WTC11 (cell line): ENCODE data around the gene DNAH14. TPM values are rescaled to one million over a fixed set of nuclear protein-coding genes. Genes with fewer than 3 reads are reported as not detected.

Source experiments
- ATAC-seq: fragments of 200-7000 bp; cut with Tn5 transposase; 2 replicates; pipeline ENCODE4 v1.10.0; 2021; ENCODE audit warnings: mild to moderate bottlenecking, moderate library complexity
- CTCF ChIA-PET: fragments of 300-600 bp; sonication (Branson Sonifier 250); formaldehyde crosslinking; loops from one replicate; lab custom pipeline; 2021; ENCODE audit warnings: antibody characterized with exemption; lab: Charles Lee
- POLR2A ChIA-PET: fragments of 350-600 bp; sonication (Branson Sonifier 250); formaldehyde crosslinking; loops from one replicate; lab custom pipeline; 2021; ENCODE audit warnings: antibody characterized with exemption; lab: Charles Lee
- DNase-seq: peaks from one replicate; pipeline ENCODE4 v3.0.0; 2021; ENCODE audit warnings: low spot score
- H3K27ac Mint-ChIP-seq: 2 replicates; pipeline ENCODE4 v1.8.0; 2021; ENCODE audit warnings: mixed read lengths
- H3K27me3 Mint-ChIP-seq: 2 replicates; pipeline ENCODE4 v1.8.0; 2021; ENCODE audit warnings: low read depth, mild to moderate bottlenecking, moderate library complexity, mixed read lengths
- H3K36me3 Mint-ChIP-seq: 2 replicates; pipeline ENCODE4 v1.8.0; 2021; ENCODE audit warnings: mixed read lengths
- H3K4me1 Mint-ChIP-seq: 2 replicates; pipeline ENCODE4 v1.8.0; 2022; ENCODE audit warnings: mixed read lengths
- H3K4me3 Mint-ChIP-seq: 2 replicates; pipeline ENCODE4 v1.8.0; 2021; ENCODE audit warnings: mild to moderate bottlenecking, moderate library complexity, mixed read lengths
- H3K9me3 Mint-ChIP-seq: 2 replicates; pipeline ENCODE4 v1.8.0; 2021; ENCODE audit warnings: mixed read lengths
- CBFB ChIP-seq: sonication (generic); formaldehyde crosslinking; IDR thresholded peaks from 2 replicates; pipeline ENCODE4 v1.8.1; 2022; ENCODE audit warnings: mild to moderate bottlenecking, low read depth, missing genetic modification reagents
- IRF2 ChIP-seq: sonication (generic); formaldehyde crosslinking; IDR thresholded peaks from 2 replicates; pipeline ENCODE4 v1.8.0; 2022; ENCODE audit warnings: low read depth, missing genetic modification reagents, borderline replicate concordance
- MXD4 ChIP-seq: fragments of 250-450 bp; sonication (Bioruptor Pico); IDR thresholded peaks from 2 replicates; pipeline ENCODE4 v1.8.0; 2021; ENCODE audit warnings: mild to moderate bottlenecking, moderate library complexity, borderline replicate concordance
- NFYB ChIP-seq: sonication (generic); formaldehyde crosslinking; conservative IDR thresholded peaks from 2 replicates; pipeline ENCODE4 v1.8.0; 2022; ENCODE audit warnings: low read depth, missing genetic modification reagents
- OVOL2 ChIP-seq: fragments of 250-450 bp; sonication (Bioruptor Pico); IDR thresholded peaks from 2 replicates; pipeline ENCODE4 v1.9.0; 2021; ENCODE audit warnings: mild to moderate bottlenecking, borderline replicate concordance
- SMAD3 ChIP-seq: sonication (generic); formaldehyde crosslinking; IDR thresholded peaks from 2 replicates; pipeline ENCODE4 v1.8.0; 2022; ENCODE audit warnings: missing genetic modification reagents, mild to moderate bottlenecking, borderline replicate concordance
- SMAD4 ChIP-seq: sonication (generic); formaldehyde crosslinking; IDR thresholded peaks from 2 replicates; pipeline ENCODE4 v1.8.0; 2022; ENCODE audit warnings: mild to moderate bottlenecking, missing genetic modification reagents
- ZNF416 ChIP-seq: fragments of 250-450 bp; sonication (Bioruptor Pico); IDR thresholded peaks from 2 replicates; pipeline ENCODE4 v1.9.0; 2021; ENCODE audit warnings: mild to moderate bottlenecking, inconsistent platforms
- total RNA-seq: library from RNA; stranded (reverse); gene quantifications from 3 replicates; pipeline ENCODE4 v1.2.3, GENCODE V29; 2021
- TF ChIP-seq, protein P1 (sequence below): sonication (generic); formaldehyde crosslinking; IDR thresholded peaks from 2 replicates; pipeline ENCODE4 v1.8.1; 2022; ENCODE audit warnings: low read depth, missing genetic modification reagents, borderline replicate concordance
- TF ChIP-seq, protein P2 (sequence below): fragments of 250-450 bp; sonication (Bioruptor Pico); IDR thresholded peaks from 2 replicates; pipeline ENCODE4 v1.8.0; 2021; ENCODE audit warnings: mild to moderate bottlenecking
- TF ChIP-seq, protein P3 (sequence below): fragments of 250-450 bp; sonication (Bioruptor Pico); IDR thresholded peaks from 2 replicates; pipeline ENCODE4 v1.9.0; 2021; ENCODE audit warnings: mild to moderate bottlenecking
- TF ChIP-seq, protein P4 (sequence below): fragments of 250-450 bp; sonication (Bioruptor Pico); IDR thresholded peaks from 2 replicates; pipeline ENCODE4 v1.9.0; 2021; ENCODE audit warnings: mild to moderate bottlenecking, borderline replicate concordance
- TF ChIP-seq, protein P5 (sequence below): sonication (generic); formaldehyde crosslinking; IDR thresholded peaks from 2 replicates; pipeline ENCODE4 v1.8.0; 2022; ENCODE audit warnings: mild to moderate bottlenecking, missing genetic modification reagents
- TF ChIP-seq, protein P6 (sequence below): sonication (generic); formaldehyde crosslinking; IDR thresholded peaks from 2 replicates; pipeline ENCODE4 v1.8.0; 2023; ENCODE audit warnings: missing genetic modification reagents, mild to moderate bottlenecking, borderline replicate concordance
- TF ChIP-seq, protein P7 (sequence below): fragments of 250-450 bp; sonication (Bioruptor Pico); conservative IDR thresholded peaks from 2 replicates; pipeline ENCODE4 v1.9.0; 2021; ENCODE audit warnings: mild to moderate bottlenecking
- TF ChIP-seq, protein P8 (sequence below): fragments of 250-450 bp; sonication (Bioruptor Pico); IDR thresholded peaks from 2 replicates; pipeline ENCODE4 v1.9.0; 2021; ENCODE audit warnings: moderate library complexity, mild to moderate bottlenecking, inconsistent platforms, borderline replicate concordance
- TF ChIP-seq, protein P9 (sequence below): sonication (generic); formaldehyde crosslinking; IDR thresholded peaks from 2 replicates; pipeline ENCODE4 v1.8.1; 2022; ENCODE audit warnings: low read depth, mild to moderate bottlenecking, moderate library complexity, missing genetic modification reagents, borderline replicate concordance

DNAH14 gene
- total RNA-seq, 1 experiment from 2014 or later: 34.1 TPM

DNA sequence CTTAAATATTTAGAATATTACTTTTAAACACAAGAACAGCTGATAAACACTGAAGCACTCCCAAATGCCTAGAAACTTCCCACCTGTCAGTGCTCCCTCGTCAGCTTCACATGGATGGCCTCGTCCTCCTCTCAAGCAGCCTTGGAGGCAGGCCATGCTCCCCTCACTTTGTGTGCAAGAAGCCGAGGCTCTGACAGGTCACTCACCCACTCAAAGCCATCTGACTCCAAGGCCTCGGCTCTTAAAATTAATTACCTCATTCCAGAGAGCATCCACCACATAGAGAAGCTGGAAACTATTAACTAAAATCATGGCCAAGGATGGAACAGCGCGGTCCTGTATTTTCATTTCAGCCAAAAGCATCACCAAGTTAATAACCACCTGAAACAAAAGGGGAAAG is 480.6 kb downstream of the DNAH14 start (continued):
- TF ChIP-seq, protein P1, sequence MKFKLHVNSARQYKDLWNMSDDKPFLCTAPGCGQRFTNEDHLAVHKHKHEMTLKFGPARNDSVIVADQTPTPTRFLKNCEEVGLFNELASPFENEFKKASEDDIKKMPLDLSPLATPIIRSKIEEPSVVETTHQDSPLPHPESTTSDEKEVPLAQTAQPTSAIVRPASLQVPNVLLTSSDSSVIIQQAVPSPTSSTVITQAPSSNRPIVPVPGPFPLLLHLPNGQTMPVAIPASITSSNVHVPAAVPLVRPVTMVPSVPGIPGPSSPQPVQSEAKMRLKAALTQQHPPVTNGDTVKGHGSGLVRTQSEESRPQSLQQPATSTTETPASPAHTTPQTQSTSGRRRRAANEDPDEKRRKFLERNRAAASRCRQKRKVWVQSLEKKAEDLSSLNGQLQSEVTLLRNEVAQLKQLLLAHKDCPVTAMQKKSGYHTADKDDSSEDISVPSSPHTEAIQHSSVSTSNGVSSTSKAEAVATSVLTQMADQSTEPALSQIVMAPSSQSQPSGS (CRISPR knock-in tag): no peak
- no peak for TF ChIP-seq SMAD3 (CRISPR knock-in tag)
- TF ChIP-seq, protein P2, sequence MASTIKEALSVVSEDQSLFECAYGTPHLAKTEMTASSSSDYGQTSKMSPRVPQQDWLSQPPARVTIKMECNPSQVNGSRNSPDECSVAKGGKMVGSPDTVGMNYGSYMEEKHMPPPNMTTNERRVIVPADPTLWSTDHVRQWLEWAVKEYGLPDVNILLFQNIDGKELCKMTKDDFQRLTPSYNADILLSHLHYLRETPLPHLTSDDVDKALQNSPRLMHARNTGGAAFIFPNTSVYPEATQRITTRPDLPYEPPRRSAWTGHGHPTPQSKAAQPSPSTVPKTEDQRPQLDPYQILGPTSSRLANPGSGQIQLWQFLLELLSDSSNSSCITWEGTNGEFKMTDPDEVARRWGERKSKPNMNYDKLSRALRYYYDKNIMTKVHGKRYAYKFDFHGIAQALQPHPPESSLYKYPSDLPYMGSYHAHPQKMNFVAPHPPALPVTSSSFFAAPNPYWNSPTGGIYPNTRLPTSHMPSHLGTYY (CRISPR knock-in tag): no peak

DNA sequence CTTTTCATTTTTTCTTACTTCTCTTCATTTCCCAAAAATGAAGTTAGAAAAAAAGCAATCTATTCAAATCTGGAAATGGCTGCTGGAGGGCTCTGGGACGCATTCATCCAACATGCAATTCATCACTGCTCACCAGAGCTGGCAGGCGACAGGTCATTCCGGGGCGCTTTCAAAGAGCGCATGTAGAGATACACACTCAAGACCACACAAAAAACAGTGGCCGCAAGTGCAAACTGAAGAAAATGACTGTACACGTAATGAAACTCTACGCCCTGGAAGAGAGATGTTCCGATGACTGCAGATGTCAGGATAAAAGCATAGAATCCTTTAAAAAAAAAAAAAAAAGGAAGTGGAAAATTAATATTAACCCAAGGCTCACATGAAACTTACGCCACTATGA is 482.8 kb downstream of the DNAH14 start:
- Mint-ChIP-seq H3K4me3 (no peak overlapping the region), H3K4me1 (peaks cover 32% of the 10 kb centered on the region), H3K36me3 (peaks cover 42% of the 10 kb centered on the region), H3K27me3 (no peaks in the 10 kb centered on the region), H3K27ac (no peak overlapping the region), H3K9me3 (no peaks in the 10 kb centered on the region)
- CTCF ChIA-PET: no interaction called here
- ATAC-seq: no peak
- POLR2A ChIA-PET: no interaction called here
- DNase-seq: no peak
- TF ChIP-seq, protein P3, sequence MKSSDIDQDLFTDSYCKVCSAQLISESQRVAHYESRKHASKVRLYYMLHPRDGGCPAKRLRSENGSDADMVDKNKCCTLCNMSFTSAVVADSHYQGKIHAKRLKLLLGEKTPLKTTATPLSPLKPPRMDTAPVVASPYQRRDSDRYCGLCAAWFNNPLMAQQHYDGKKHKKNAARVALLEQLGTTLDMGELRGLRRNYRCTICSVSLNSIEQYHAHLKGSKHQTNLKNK (CRISPR knock-in tag): no peak
- TF ChIP-seq, protein P4, sequence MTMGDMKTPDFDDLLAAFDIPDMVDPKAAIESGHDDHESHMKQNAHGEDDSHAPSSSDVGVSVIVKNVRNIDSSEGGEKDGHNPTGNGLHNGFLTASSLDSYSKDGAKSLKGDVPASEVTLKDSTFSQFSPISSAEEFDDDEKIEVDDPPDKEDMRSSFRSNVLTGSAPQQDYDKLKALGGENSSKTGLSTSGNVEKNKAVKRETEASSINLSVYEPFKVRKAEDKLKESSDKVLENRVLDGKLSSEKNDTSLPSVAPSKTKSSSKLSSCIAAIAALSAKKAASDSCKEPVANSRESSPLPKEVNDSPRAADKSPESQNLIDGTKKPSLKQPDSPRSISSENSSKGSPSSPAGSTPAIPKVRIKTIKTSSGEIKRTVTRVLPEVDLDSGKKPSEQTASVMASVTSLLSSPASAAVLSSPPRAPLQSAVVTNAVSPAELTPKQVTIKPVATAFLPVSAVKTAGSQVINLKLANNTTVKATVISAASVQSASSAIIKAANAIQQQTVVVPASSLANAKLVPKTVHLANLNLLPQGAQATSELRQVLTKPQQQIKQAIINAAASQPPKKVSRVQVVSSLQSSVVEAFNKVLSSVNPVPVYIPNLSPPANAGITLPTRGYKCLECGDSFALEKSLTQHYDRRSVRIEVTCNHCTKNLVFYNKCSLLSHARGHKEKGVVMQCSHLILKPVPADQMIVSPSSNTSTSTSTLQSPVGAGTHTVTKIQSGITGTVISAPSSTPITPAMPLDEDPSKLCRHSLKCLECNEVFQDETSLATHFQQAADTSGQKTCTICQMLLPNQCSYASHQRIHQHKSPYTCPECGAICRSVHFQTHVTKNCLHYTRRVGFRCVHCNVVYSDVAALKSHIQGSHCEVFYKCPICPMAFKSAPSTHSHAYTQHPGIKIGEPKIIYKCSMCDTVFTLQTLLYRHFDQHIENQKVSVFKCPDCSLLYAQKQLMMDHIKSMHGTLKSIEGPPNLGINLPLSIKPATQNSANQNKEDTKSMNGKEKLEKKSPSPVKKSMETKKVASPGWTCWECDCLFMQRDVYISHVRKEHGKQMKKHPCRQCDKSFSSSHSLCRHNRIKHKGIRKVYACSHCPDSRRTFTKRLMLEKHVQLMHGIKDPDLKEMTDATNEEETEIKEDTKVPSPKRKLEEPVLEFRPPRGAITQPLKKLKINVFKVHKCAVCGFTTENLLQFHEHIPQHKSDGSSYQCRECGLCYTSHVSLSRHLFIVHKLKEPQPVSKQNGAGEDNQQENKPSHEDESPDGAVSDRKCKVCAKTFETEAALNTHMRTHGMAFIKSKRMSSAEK (CRISPR knock-in tag): no peak
- no peak for TF ChIP-seq MXD4 (CRISPR knock-in tag)
- TF ChIP-seq CBFB: no peak
- TF ChIP-seq IRF2 (CRISPR knock-in tag): no peak
- no peak for TF ChIP-seq NFYB (CRISPR knock-in tag)
- no peak for TF ChIP-seq ZNF416 (CRISPR knock-in tag)
- TF ChIP-seq, protein P5, sequence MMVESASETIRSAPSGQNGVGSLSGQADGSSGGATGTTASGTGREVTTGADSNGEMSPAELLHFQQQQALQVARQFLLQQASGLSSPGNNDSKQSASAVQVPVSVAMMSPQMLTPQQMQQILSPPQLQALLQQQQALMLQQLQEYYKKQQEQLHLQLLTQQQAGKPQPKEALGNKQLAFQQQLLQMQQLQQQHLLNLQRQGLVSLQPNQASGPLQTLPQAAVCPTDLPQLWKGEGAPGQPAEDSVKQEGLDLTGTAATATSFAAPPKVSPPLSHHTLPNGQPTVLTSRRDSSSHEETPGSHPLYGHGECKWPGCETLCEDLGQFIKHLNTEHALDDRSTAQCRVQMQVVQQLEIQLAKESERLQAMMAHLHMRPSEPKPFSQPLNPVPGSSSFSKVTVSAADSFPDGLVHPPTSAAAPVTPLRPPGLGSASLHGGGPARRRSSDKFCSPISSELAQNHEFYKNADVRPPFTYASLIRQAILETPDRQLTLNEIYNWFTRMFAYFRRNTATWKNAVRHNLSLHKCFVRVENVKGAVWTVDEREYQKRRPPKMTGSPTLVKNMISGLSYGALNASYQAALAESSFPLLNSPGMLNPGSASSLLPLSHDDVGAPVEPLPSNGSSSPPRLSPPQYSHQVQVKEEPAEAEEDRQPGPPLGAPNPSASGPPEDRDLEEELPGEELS: no peak
- TF ChIP-seq, protein P6, sequence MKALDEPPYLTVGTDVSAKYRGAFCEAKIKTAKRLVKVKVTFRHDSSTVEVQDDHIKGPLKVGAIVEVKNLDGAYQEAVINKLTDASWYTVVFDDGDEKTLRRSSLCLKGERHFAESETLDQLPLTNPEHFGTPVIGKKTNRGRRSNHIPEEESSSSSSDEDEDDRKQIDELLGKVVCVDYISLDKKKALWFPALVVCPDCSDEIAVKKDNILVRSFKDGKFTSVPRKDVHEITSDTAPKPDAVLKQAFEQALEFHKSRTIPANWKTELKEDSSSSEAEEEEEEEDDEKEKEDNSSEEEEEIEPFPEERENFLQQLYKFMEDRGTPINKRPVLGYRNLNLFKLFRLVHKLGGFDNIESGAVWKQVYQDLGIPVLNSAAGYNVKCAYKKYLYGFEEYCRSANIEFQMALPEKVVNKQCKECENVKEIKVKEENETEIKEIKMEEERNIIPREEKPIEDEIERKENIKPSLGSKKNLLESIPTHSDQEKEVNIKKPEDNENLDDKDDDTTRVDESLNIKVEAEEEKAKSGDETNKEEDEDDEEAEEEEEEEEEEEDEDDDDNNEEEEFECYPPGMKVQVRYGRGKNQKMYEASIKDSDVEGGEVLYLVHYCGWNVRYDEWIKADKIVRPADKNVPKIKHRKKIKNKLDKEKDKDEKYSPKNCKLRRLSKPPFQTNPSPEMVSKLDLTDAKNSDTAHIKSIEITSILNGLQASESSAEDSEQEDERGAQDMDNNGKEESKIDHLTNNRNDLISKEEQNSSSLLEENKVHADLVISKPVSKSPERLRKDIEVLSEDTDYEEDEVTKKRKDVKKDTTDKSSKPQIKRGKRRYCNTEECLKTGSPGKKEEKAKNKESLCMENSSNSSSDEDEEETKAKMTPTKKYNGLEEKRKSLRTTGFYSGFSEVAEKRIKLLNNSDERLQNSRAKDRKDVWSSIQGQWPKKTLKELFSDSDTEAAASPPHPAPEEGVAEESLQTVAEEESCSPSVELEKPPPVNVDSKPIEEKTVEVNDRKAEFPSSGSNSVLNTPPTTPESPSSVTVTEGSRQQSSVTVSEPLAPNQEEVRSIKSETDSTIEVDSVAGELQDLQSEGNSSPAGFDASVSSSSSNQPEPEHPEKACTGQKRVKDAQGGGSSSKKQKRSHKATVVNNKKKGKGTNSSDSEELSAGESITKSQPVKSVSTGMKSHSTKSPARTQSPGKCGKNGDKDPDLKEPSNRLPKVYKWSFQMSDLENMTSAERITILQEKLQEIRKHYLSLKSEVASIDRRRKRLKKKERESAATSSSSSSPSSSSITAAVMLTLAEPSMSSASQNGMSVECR (CRISPR knock-in tag): no peak
- TF ChIP-seq, protein P7, sequence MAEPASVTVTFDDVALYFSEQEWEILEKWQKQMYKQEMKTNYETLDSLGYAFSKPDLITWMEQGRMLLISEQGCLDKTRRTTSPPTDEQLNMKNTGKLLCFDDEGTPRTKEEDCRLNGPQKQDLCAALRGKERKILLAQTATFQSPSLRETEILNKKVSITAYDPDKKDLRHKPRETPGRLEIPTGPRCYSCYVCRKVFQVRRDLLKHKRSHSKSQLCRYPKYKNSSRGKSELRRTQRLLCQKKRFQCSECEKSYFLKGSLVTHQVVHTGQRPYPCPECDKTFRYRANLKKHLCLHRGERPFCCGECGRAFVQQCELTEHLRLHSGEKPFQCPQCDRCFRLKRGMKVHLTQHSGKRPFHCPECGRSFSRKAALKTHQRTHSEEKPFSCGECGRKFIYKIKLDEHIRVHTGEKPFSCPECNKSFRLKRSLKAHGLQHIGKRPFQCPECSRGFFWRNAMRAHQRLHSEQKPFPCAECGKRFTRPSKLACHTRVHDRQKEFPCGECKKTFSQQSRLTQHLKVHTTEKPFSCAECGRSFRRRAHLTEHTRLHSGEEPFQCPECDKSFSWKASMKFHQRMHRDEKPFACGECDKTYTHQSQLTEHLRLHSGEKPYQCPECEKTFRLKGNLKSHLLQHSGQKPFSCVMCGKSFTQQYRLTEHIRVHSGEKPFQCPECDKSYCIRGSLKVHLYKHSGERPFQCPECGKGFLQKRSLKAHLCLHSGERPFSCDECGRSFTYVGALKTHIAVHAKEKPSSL (CRISPR knock-in tag): no peak
- no peak for TF ChIP-seq OVOL2 (CRISPR knock-in tag)
- TF ChIP-seq SMAD4: no peak
- TF ChIP-seq, protein P8, sequence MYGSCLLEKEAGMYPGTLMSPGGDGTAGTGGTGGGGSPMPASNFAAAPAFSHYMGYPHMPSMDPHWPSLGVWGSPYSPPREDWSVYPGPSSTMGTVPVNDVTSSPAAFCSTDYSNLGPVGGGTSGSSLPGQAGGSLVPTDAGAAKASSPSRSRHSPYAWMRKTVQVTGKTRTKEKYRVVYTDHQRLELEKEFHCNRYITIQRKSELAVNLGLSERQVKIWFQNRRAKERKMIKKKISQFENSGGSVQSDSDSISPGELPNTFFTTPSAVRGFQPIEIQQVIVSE (CRISPR knock-in tag): no peak
- TF ChIP-seq, protein P9, sequence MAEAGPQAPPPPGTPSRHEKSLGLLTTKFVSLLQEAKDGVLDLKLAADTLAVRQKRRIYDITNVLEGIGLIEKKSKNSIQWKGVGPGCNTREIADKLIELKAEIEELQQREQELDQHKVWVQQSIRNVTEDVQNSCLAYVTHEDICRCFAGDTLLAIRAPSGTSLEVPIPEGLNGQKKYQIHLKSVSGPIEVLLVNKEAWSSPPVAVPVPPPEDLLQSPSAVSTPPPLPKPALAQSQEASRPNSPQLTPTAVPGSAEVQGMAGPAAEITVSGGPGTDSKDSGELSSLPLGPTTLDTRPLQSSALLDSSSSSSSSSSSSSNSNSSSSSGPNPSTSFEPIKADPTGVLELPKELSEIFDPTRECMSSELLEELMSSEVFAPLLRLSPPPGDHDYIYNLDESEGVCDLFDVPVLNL (CRISPR knock-in tag): no peak
